Measurements from ENCODE around the gene AP2A2. TPM values are rescaled to one million over a fixed set of nuclear protein-coding genes. Genes with fewer than 3 reads are reported as not detected.
"Not testable (repeated sequence)": the region's sequence is repeated elsewhere in the genome, so short reads cannot be mapped to it uniquely, and the experiment has no call there.

AP2A2 gene
- total RNA-seq, 1 donor from 2014 or later: 69.7 TPM

DNA sequence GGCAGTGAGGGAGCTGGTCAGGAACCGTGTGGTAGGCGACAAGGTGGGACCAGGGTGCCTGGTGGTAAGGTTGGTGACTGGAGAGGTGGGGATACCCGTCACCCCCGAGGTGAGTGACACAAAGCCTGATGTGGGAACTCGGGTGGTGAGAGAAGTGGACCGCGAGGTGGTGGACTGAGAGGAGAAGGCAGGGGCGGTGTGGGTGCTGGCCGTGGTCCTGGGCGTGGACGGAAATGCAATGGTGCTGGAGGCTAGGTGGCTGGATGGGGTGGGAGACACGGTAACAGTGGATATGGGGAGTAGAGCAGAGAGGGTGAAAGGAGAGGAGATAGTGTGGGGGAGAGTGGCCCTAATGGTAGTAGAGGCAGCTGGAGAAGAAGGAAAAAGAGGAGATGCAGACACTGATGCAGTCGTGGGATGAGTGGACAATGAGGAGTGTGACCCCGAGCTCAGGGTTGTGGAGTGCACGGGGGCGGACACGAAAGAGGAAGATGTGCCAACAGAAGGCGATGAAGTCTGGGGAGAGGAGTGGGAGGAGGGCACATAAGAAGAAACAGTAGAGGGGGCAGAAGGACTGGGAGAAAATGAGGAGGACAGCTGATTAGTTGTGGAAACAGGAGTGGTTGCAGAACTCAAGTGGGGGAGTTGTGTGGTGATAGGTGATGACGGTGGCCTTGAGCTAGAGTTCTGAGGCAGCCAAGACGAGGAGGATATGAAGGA lies 90.3 kb downstream of the AP2A2 start:
- Mint-ChIP-seq H3K4me3 (ENCODE audit: unreplicated experiment) (no peak overlapping the region), H3K36me3 (ENCODE audit: low read depth) (peaks cover 16% of the 10 kb centered on the region), H3K9me3 (ENCODE audit: low read depth) (peaks cover 2% of the 10 kb centered on the region), H3K27me3 (ENCODE audit: low read depth) (no peaks in the 10 kb centered on the region), H3K4me1 (ENCODE audit: low read depth) (no peaks in the 10 kb centered on the region), H3K27ac (ENCODE audit: unreplicated experiment) (no peak overlapping the region)
- TF ChIP-seq, protein P1, sequence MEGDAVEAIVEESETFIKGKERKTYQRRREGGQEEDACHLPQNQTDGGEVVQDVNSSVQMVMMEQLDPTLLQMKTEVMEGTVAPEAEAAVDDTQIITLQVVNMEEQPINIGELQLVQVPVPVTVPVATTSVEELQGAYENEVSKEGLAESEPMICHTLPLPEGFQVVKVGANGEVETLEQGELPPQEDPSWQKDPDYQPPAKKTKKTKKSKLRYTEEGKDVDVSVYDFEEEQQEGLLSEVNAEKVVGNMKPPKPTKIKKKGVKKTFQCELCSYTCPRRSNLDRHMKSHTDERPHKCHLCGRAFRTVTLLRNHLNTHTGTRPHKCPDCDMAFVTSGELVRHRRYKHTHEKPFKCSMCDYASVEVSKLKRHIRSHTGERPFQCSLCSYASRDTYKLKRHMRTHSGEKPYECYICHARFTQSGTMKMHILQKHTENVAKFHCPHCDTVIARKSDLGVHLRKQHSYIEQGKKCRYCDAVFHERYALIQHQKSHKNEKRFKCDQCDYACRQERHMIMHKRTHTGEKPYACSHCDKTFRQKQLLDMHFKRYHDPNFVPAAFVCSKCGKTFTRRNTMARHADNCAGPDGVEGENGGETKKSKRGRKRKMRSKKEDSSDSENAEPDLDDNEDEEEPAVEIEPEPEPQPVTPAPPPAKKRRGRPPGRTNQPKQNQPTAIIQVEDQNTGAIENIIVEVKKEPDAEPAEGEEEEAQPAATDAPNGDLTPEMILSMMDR (IDR thresholded peaks at IDR 0.05): no peak
- no peak for DNase-seq (ENCODE audit: low spot score)

- H3K27ac Mint-ChIP-seq (ENCODE audit: unreplicated experiment); H3K9me3 Mint-ChIP-seq (ENCODE audit: low read depth); H3K27me3 Mint-ChIP-seq (ENCODE audit: low read depth); H3K4me3 Mint-ChIP-seq (ENCODE audit: unreplicated experiment); DNase-seq (ENCODE audit: low spot score); H3K4me1 Mint-ChIP-seq (ENCODE audit: low read depth): not testable (repeated sequence)
- peaks cover 15% of the 10 kb centered on the region for H3K36me3 Mint-ChIP-seq (ENCODE audit: low read depth)
Observed at GRCh38 chr11:1016610-1017126, 91.0 kb downstream of the AP2A2 start.

GRCh38 chr11:1017269-1018005 lies 91.8 kb downstream of the AP2A2 start:
- Mint-ChIP-seq H3K4me1 (ENCODE audit: low read depth) (no peaks in the 10 kb centered on the region), H3K9me3 (ENCODE audit: low read depth) (peaks cover 2% of the 10 kb centered on the region), H3K27me3 (ENCODE audit: low read depth) (no peaks in the 10 kb centered on the region), H3K4me3 (ENCODE audit: unreplicated experiment) (no peak overlapping the region), H3K27ac (ENCODE audit: unreplicated experiment) (no peak overlapping the region), H3K36me3 (ENCODE audit: low read depth) (peaks cover 13% of the 10 kb centered on the region)
- no peak for DNase-seq (ENCODE audit: low spot score)
- TF ChIP-seq, protein P1 (IDR thresholded peaks at IDR 0.05): no peak

- no peak overlapping the region for H3K4me3 Mint-ChIP-seq (ENCODE audit: unreplicated experiment)
- no peaks in the 10 kb centered on the region for H3K4me1 Mint-ChIP-seq (ENCODE audit: low read depth)
- TF ChIP-seq, protein P1 (IDR thresholded peaks at IDR 0.05): no peak
- peaks cover 2% of the 10 kb centered on the region for H3K9me3 Mint-ChIP-seq (ENCODE audit: low read depth)
- peaks cover 13% of the 10 kb centered on the region for H3K36me3 Mint-ChIP-seq (ENCODE audit: low read depth)
- no peak for DNase-seq (ENCODE audit: low spot score)
- H3K27me3 Mint-ChIP-seq (ENCODE audit: low read depth): no peaks in the 10 kb centered on the region
- H3K27ac Mint-ChIP-seq (ENCODE audit: unreplicated experiment): no peak overlapping the region
Observed at GRCh38 chr11:1018091-1018490, 92.4 kb downstream of the AP2A2 start.

DNA sequence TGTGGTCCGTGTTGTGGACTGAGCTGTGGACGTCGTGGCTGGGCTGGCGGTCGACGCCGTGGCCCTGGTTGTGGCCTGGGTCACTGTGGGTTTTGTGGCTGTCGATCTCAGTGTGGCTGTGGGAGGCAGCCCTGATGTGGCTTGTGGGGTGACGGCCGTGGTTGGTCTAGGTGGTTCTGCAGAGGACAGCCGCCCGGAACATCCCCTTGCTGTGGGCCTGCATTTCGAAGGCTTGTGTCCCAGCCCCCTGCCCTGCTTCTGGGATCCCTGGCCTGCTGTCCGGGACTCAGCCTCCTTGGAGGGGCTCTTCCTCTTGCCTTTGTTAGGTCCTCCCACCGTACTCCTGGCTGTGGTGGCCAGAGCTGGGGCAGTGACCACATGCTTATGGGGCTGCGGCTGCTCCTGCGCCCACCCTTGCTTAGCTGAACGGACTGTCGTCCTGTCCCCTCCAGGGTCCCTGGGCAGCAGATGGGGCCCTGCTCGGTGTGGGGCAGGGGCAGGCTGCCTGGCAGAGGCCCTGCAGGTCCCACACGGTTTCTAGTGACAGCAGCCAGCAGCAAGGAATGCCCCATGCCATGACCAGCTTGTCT lies 93.7 kb downstream of the AP2A2 start:
- H3K36me3 Mint-ChIP-seq (ENCODE audit: low read depth): peaks cover 13% of the 10 kb centered on the region
- H3K4me1 Mint-ChIP-seq (ENCODE audit: low read depth): no peaks in the 10 kb centered on the region
- peaks cover 2% of the 10 kb centered on the region for H3K9me3 Mint-ChIP-seq (ENCODE audit: low read depth)
- no peak for DNase-seq (ENCODE audit: low spot score)
- no peak overlapping the region for H3K4me3 Mint-ChIP-seq (ENCODE audit: unreplicated experiment)
- no peaks in the 10 kb centered on the region for H3K27me3 Mint-ChIP-seq (ENCODE audit: low read depth)
- no peak overlapping the region for H3K27ac Mint-ChIP-seq (ENCODE audit: unreplicated experiment)
- TF ChIP-seq, protein P1 (IDR thresholded peaks at IDR 0.05): no peak

Measured in chondrocyte (in vitro differentiated cells).